Tibial artery (tissue), 4 donors: ENCODE measurements around the gene SLC25A33.

Source experiments
- DNase-seq, 2 donors: peaks; one replicate each; pipeline ENCODE4 v3.0.0-alpha.2; 2019
- H3K27ac ChIP-seq, 2 donors: fragments of 200-600 bp; sonication (generic) in 1 of 2; 1 replicate in 1 of 2; 2 replicates in 1 of 2; pipeline ENCODE4 v1.5.1; 2018 to 2019; ENCODE audit warnings: mild to moderate bottlenecking in 1 of 2
- H3K27me3 ChIP-seq, 2 donors: fragments of 200-600 bp; sonication (generic) in 1 of 2; one replicate each; pipeline versions ENCODE4 v1.5.1 to v1.6.0; 2016 to 2019
- H3K36me3 ChIP-seq, 3 donors: fragments of 200-600 bp; sonication (generic) in 2 of 3; one replicate each; pipeline ENCODE4 v1.5.1; 2016 to 2019; ENCODE audit warnings: mild to moderate bottlenecking in 2 of 3
- H3K4me1 ChIP-seq, 4 donors: fragments of 200-600 bp; sonication (generic) in 2 of 4; 1 replicate in 3 of 4; 2 replicates in 1 of 4; pipeline ENCODE4 v1.5.1; 2016 to 2019
- H3K4me3 ChIP-seq, 2 donors: fragments of 200-600 bp; sonication (generic) in 1 of 2; 1 replicate in 1 of 2; 2 replicates in 1 of 2; pipeline ENCODE4 v1.5.1; 2018 to 2019; ENCODE audit warnings: mild to moderate bottlenecking in 2 of 2
- H3K9me3 ChIP-seq, 3 donors: fragments of 200-600 bp; sonication (generic) in 1 of 3; one replicate each; pipeline ENCODE4 v1.5.1; 2016 to 2019
- intact Hi-C: fragments of 100-400 bp; cut with DNase I; formaldehyde crosslinking; loops from one replicate; pipeline ENCODE4 v1.15.0; 2023; ENCODE audit warnings: low total_unique reads
- TF ChIP-seq, protein P1 (sequence below), 2 experiments: fragments of 200-600 bp in 1 of 2; fragments of 450-650 bp in 1 of 2; IDR thresholded peaks; one replicate each; pipeline ENCODE4 v1.5.1; 2017 to 2019; ENCODE audit warnings: antibody characterized with exemption in 2 of 2, mild to moderate bottlenecking in 1 of 2, moderate library complexity in 1 of 2

Gene SLC25A33

DNA sequence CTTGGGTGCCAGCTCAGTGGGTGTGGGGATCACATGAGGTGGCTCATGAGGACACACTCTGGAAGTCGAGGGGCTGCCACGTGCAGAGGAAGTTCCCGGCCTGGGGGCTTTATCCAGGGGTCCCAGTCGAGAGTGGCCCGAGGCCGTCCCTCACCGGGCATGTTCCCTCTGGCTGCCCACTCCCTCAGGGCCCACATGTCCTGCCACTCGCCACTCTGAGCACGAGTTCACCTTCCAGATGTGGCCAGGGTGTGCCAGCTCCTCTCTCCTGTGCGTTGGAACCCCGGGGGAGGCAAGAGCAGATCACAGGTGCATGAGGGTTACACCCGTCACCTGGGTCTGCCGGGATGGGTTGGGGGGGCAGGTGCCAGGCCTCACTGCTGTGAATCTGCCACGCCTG lies 64.0 kb downstream of the SLC25A33 start:
- no peaks in the 10 kb centered on the region for H3K9me3 ChIP-seq
- H3K4me1 ChIP-seq = peaks cover 0 to 2% (median 0%) of the 10 kb centered on the region in 4 donors
- no peak for DNase-seq
- intact Hi-C loops = no loop called here
- no peak overlapping the region for H3K27ac ChIP-seq
- H3K27me3 ChIP-seq = no peaks in the 10 kb centered on the region
- TF ChIP-seq, protein P1, sequence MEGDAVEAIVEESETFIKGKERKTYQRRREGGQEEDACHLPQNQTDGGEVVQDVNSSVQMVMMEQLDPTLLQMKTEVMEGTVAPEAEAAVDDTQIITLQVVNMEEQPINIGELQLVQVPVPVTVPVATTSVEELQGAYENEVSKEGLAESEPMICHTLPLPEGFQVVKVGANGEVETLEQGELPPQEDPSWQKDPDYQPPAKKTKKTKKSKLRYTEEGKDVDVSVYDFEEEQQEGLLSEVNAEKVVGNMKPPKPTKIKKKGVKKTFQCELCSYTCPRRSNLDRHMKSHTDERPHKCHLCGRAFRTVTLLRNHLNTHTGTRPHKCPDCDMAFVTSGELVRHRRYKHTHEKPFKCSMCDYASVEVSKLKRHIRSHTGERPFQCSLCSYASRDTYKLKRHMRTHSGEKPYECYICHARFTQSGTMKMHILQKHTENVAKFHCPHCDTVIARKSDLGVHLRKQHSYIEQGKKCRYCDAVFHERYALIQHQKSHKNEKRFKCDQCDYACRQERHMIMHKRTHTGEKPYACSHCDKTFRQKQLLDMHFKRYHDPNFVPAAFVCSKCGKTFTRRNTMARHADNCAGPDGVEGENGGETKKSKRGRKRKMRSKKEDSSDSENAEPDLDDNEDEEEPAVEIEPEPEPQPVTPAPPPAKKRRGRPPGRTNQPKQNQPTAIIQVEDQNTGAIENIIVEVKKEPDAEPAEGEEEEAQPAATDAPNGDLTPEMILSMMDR (IDR thresholded peaks at IDR 0.05) = no peak
- H3K36me3 ChIP-seq = peaks cover 19 to 91% (median 41%) of the 10 kb centered on the region in 3 donors
- no peak overlapping the region for H3K4me3 ChIP-seq

DNA sequence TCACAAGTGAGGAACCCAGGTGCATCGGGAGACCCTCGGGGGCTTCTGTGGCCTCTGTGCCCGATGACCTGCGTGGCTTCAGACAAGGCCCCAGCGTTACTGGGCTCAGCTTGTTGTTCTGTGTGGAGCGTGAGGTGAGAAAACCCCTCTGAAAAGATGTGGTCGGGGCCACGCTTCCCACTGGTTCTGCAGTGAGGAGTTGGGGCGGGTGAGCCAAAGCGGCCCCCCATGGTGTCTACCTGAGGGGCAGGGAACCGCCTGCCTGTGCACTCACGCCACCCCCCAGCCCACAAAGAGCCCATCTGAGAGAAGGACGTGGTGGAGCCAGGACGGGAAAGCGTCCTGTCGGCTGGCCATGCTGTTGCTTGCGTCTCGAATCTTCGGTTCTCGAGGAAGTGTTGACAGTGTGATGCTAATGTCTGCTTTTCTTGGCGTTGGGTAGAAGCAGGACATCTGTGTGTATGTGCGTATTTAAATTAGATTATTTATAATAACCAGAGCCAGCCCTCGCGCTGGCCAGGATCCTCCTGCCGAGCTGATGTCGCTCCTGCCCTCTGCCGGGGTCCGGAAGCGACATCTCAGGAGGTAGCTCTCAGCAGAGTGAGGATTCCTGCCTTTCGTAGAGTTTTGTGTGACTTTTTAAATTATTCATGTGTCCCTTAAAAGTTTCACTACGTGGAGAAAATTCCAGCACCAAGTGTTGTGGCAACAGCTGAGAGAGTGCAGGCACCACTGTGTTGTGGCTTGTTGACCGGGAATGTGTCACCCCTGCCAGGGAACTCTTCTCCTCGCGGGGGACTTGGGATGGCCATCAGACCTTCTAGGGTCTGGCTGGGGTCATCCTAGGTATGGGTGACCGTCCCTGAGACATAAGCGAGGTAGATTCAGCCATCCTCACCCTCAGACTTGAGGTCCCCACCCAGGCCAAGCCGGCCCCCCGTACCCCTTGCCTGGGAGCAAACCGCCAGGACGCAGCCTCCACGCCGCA lies 64.8 kb downstream of the SLC25A33 start:
- Histone ChIP-seq H3K27me3 (no peaks in the 10 kb centered on the region), H3K4me1 (peaks cover 0 to 2% (median 0%) of the 10 kb centered on the region in 4 donors), H3K27ac (no peak overlapping the region), H3K4me3 (no peak overlapping the region), H3K36me3 (peaks cover 14 to 91% (median 40%) of the 10 kb centered on the region in 3 donors), H3K9me3 (no peaks in the 10 kb centered on the region)
- DNase-seq = no peak
- intact Hi-C loops = no loop called here
- TF ChIP-seq, protein P1 (IDR thresholded peaks at IDR 0.05) = no peak

DNA sequence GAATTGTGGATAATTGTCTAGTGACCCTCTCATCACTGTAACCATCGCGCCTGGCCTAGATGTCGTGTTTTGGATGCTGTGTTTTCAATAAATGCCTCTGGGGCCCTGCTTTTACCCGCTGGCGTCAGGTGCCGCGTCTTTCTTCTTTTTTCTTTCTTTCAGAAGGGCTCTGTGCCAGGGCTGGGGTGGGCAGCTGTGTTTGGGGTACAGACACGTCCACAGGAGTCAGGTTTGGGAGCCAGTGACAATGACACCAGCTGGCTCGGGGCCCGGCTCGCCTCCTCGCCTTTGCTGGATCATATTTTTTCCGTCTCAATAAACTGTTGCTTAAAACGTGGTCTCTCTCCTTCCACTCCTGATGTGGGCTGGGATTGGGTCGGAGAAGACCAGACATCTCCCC lies 65.6 kb downstream of the SLC25A33 start:
- Histone ChIP-seq H3K4me3 (no peak overlapping the region), H3K27me3 (no peaks in the 10 kb centered on the region), H3K9me3 (no peaks in the 10 kb centered on the region), H3K27ac (no peak overlapping the region), H3K4me1 (peaks cover 0 to 2% (median 0%) of the 10 kb centered on the region in 4 donors), H3K36me3 (peaks cover 14 to 91% (median 42%) of the 10 kb centered on the region in 3 donors)
- TF ChIP-seq, protein P1 (IDR thresholded peaks at IDR 0.05) = no peak
- DNase-seq = no peak
- intact Hi-C loops = no loop called here

DNA sequence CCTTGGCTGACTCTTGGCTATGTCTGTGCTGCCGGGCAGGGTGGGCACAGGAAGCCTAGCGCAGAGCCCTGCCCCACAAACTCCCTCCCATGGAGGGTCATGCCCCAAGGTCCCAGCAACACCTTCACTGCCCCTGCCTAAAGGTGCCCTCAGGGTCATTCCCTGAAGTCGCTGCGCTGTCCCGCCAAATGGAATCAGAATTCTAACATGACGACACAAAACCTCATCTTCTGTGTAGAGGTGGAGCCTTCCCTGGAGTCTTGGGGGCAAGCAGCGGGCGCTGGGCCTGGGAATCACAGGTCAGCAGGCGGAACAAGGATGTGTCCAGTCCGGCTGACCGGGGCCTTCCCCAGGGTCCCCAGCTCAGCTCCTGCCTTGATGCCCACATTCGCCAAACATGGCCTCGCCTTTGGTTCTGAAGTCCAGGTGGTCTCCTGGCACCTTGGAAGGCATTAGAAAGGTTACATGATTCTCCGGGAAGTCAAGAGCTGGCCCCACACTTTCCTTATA lies 66.7 kb downstream of the SLC25A33 start:
- H3K9me3 ChIP-seq = no peaks in the 10 kb centered on the region
- no peak for DNase-seq
- TF ChIP-seq, protein P1 (IDR thresholded peaks at IDR 0.05) = no peak
- intact Hi-C loops = no loop called here
- H3K4me3 ChIP-seq = no peak overlapping the region
- peaks cover 0 to 2% (median 0%) of the 10 kb centered on the region in 4 donors for H3K4me1 ChIP-seq
- no peaks in the 10 kb centered on the region for H3K27me3 ChIP-seq
- H3K36me3 ChIP-seq = peaks cover 12 to 91% (median 44%) of the 10 kb centered on the region in 3 donors
- no peak overlapping the region for H3K27ac ChIP-seq

DNA sequence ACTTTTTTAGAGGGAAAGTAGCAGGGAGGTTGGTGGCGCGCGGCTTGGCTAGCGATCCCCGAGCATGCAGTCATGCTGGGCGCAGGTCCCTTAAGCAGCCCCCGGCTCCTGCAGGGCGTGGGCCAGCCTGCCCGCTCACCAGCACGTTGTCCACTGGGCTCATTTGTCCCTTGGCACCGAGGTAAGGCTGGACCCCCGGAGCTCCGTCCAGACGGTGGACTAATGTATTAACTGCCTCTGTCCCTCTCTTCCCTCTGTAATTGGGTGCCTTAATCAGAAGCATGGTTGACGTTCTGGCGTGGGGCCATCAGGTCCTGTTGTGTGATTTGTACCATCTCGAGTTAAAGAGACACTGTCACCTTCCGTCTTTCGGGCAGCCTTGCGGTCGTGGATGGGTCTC lies 67.2 kb downstream of the SLC25A33 start:
- H3K9me3 ChIP-seq = no peaks in the 10 kb centered on the region
- intact Hi-C loops = no loop called here
- peaks cover 8 to 91% (median 44%) of the 10 kb centered on the region in 3 donors for H3K36me3 ChIP-seq

More for the DNA sequence above, 67.2 kb downstream of the SLC25A33 start:
- TF ChIP-seq, protein P1 (IDR thresholded peaks at IDR 0.05) = no peak
- H3K4me3 ChIP-seq = no peak overlapping the region
- peaks cover 0 to 2% (median 0%) of the 10 kb centered on the region in 4 donors for H3K4me1 ChIP-seq
- H3K27ac ChIP-seq = no peak overlapping the region
- H3K27me3 ChIP-seq = no peaks in the 10 kb centered on the region
- DNase-seq = no peak
